ENCODE data around the gene LINC00305.

LINC00305 gene

DNA sequence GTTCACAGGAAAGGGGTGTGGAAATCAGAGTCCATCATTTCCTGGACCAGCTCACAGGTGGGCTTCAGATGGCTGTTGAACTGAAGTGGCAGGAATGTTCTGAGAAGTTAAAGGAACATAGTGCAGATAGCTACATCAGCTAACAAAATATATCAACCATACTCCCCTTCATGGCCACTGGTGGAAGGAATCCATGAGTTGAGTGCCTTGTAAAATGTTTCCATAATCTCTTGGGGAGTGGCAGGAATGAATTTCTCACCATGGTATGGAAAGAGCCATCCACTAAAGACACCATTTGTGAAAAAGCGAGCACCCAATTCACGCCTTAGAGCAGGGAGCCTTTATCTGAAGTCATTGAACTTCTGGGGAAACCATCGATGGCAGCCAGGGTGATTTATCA lies at the start of gene LINC00305:
TSS of gene LINC00305 (minus strand) at position 101 of the 400 bp plus-strand sequence.
- no peak for DNase-seq

DNA sequence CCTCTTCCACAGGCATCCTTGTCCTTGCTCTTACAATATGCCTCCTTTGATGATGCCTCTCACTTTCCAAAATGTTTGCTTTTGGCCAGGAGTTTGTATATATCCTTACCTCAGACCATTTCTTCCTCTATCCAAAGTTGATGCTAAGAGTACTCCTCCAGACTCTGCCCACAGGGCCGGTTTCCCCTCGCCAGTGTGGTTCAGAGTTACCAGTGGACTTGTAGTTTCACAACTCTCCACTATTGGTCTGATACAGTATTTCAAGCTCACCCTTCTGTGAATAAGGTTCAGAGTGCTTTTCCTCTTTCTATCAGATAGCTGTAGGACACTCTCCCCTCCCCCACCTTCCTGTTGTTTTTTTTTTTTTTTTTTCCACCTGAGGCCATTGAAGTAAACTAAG lies 42.2 kb upstream of the LINC00305 start:
- peak; percentile 8 for DNase-seq

DNA sequence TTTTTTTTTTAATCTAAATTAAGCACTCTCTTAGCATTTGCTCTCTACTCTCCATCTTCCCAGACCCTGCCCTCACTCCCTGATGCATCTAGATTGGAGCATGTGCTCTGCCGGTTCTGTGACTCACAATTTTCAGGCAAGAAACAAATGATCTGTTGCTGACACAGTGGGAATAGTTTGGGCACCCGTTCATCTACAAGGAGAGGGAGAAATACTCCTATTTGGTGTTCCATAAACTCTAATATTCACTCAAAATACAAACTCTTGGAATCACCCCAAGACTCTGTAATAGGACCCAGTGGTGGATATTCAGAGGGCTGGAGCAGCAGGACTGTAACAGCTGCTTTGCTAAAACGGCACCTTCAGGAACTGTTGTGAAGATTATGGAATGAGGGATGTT lies 37.1 kb upstream of the LINC00305 start:
- DNase-seq = no peak

DNA sequence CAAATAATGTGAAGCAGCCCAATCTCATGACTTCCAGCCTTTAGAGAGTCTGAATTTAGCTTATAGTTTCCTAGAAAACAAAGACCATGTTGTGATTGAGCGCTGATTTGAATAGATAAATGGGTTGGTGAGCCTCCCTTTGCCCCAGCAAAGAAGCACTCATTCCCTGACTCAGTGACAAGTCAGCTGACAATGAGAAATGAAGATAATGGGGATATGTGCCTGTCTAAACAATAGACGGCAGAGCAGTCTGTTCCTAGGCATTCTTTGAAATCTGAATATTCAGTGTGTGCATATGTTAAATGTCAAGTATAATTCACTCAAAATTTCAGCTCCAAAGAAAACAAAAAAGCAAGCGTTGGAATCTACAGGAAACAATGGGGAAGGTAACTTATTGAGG lies 34.8 kb upstream of the LINC00305 start:
- DNase-seq = no peak

DNA sequence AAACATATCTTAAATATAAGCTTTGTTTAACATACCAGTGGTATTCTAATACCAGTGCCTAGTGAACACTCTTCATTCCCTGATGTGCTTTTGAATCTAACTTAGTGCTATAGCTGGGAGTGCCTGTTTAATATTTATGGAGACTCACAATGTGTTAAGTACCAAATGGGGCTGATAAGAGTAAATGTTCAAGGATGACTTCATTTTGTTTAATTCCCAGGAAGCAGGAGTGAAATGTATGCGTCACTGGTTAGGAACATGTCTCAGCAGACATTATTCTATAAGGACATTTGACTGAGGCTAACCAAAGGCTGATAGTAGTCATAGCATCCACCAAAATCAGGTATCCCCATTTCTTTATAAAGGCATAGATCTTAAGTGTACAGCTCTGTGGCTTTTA lies 31.7 kb upstream of the LINC00305 start:
- DNase-seq = no peak

DNA sequence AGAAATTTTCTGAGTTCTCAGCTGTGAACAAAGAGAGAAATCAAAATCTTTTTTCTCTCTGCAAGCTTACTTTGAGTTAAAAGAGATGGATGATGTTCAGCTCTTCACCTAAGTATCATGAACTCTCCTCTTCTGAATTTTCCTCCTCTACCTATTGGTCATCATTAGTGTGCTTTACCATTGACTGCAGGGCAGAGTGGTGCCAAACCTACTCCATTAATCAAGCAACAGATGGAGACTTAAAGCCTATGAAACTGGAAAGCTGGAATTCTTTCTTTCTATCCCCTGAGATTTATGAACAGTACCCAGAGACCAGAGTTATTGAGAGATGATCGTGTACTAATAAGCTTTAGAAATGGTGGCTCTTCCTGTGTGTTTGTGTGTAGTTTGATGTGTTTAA lies 31.3 kb upstream of the LINC00305 start:
- DNase-seq = no peak

DNA sequence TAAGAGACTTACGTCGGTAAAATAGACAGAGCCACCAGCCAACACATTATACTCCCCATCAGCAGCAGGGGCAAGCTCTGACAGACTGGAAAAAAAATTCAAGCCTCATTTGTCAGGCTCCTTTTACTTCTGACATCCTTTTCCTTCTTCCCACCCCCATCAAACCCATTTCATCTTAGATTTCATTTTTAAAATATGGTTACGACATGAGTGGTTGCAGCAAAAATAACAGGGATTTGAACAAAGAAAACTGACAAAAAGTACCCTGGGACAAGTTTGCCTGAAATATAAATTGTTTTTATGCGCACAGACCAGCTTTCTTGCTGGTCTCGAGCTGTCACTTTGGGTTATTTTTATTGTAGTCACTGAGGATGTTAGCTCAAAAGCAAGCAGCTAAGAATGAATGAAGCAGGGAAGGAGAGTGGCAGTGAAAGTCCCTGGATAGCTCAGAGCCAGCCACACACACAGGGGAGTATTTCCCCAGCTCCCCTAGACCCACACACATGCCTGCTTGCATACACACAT lies 30.7 kb upstream of the LINC00305 start:
- DNase-seq = no peak

DNA sequence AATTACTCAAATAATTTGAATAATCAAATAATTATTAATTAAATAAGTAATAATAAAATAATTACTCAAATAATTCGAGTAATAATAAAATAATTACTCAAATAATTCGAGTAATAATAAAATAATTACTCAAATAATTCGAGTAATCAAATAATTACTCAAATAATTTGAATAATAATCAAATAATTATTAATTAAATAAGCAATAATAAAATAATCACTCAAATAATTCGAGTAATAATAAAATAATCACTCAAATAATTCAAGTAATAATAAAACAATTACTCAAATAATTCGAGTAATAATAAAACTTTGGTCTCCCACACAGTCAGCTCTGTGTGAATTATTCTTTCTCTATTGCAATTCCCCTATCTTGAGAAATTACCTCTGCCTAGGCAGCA lies 30.0 kb upstream of the LINC00305 start:
- DNase-seq = no peak

DNA sequence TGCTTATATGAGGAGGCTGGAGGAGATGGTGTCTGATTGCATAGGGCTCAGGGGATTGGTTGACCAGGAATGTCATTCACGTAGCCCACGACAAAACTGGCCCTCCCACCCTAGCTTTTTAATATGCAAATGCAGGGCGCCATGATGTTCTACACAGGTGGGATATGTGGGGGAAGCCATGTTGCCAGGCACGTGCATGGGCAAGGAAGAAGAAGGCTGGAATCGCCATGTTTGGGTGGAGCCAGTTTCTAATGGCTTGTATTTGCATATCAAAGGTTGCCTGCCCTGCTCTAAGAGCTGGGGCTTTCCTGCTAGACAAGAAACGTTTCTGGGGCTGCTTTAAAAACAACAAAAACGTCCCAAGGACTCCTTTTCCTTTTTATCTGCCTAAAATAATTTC lies 26.5 kb upstream of the LINC00305 start:
- no peak for DNase-seq

DNA sequence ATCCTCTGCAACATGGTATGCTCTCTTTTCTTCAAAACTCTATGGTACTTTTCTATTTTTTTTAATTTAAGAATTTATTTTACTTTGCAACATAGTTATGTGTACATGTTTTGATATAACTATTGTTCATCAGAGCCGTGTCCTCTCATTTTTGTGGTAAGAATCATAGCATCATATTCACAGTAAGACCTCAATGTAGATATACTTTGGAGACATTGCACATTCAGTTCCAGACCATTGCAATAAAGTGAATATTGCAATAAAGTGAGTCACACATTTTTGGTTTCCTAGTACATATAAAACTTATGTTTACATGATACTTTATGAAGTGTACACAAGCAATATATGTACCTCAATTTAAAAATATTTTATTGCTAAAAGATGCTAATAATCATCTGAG lies 22.7 kb upstream of the LINC00305 start:
- no peak for DNase-seq

DNA sequence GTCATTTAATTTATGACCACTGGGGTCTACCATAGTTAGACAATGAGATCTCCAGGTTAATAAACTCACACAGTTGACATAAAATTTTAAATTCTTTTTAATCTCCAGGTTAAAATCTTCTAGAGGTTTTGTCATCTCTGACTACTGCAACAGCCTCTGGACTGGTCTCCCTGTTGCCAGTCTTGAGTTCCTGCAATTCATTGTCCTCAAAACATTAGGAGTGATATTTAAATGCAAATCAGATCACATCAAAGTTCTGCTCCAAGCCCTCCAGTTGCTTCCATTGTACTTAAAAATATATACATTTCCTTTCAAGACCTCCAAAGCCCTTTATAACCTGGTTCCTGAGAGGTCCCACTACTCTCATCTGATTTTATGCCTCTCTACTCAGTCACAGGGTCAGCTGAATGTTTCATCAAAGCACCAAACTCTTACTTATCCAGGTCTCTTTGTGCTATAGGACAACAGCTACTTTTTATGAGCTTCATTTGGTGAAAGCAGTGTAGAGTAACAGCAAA lies 18.6 kb upstream of the LINC00305 start:
- DNase-seq = no peak

DNA sequence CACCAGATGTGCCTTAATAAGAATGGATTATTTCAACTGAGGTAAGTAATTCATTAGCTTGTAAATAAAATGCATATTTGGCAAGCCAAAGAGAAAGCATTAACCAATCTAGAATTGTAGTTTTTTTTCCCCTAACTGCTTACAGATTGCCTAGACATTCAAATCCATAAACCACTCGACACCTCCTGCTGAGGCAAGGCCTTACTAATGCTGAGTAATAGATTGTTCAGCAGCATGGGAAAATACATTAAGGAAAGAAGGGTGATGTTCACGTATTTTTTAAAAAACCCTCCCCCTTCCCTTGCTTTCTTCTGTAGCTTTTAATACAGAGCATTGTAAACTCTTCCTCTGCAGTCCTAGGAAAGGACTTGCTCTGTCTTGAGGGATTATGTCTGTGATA lies 17.0 kb upstream of the LINC00305 start:
- DNase-seq = no peak

DNA sequence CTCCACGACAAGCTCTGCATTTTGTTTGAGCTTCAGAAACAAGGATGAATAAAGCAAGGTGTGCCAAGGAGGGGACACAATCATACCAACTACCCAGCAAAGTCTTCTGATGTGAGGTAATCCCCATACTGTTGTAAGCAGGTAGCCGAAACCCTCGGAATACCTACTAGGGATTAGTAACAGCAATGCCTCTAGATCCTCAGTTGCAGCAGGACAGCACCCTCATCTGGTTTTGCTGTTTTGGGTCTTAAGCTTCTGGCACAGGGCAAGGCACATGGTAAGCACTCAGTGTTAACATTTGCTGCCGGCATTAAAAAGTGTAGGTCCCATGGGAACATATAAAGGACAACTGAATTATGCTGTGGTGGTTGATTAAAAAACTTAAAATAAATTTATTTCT lies 16.0 kb upstream of the LINC00305 start:
- DNase-seq = no peak

DNA sequence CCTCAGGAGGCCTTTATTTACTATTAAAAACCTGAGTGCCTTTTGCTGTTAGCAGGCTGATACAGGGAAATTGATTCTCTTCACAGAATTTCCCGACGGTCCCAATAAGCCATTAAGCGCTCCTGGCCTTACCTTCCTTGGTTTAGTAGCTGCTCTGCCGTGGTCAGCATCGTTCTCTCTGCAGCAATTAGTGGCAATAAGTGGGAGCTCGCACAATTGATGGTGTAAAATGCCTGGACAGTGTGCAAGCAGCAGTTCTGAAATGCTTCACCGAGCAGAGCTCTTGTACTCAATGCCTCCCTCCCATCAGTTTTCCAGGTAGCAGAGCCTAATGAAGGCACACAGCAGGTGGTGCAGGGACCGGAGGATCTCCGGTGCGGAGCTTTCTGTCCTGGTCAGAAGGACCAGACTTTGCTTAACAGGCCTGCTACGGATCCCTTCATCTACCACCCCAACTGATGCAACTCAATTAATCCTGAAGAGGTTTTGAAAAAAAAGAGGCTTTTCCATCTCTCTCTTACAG lies 1.1 kb upstream of the LINC00305 start:
- no peak for DNase-seq

DNA sequence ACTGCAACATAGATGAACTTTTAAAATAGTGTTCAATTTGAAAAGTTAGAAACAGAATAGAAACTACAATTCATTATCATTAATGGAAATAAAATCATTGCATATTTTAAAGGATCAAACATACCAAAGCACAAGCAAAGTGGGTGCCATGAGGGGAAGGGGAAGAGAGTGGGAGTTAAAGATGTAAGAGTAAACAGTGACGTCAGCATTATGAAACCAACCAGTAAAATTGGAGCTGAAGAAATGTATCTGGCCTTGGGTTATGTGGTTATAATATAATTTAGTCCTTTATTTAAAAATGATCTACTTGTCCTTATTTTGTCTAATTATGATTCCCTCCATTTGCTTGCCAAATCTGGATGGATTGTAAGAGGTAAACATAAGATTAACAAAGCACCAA lies 6.0 kb downstream of the LINC00305 start:
- no peak for DNase-seq

DNA sequence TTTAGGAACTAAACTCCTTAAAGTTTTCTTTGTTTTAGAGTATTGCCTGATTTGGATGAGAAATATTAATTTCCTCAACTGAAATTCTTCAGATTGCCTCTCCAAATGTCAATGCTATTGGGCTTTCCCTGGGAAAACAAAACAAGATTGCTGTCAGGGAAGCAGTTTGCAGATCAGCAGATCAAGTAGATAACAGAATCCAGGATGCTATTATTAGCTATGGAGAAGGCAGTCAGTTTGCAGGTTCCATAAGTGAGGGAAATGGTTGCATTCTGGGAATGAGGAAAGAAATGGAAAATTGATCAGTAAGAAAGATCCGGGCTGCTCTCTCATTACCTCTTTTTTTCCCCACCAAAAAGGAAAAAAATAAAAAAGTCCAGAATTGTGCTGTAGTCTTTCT lies 11.0 kb downstream of the LINC00305 start:
- DNase-seq = no peak

DNA sequence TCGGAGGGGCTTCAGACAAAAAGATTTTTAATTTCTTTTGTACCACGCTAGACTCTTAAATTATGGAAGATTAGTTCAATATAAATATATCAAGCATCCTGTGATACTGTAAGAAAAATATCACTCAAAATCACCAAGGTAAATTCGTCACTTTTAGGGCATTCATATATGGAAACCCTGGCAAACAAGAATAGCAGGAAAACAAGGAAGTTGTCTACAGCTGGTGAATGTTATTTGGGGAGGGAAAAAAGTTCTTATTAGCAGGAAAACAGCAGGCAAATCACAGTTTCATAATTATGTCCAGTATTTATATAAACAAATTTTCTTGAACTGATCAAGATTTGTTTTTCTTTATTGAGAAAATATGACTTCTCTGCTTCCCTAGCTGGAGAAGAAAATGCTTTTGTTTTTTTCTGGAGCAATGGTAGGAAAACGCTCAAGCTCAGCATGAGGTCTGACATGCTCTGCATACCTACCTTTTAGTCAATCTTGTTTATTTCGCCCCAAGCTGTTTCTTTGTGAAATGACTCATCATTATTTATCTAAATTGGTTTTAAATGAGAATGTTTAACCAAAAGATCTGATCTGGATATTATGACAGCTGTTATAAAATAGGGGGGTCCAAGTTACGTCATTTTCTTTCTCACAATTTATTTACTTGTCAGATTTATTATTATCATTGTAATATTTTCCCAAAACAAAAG lies 14.7 kb downstream of the LINC00305 start:
- DNase-seq = no peak

DNA sequence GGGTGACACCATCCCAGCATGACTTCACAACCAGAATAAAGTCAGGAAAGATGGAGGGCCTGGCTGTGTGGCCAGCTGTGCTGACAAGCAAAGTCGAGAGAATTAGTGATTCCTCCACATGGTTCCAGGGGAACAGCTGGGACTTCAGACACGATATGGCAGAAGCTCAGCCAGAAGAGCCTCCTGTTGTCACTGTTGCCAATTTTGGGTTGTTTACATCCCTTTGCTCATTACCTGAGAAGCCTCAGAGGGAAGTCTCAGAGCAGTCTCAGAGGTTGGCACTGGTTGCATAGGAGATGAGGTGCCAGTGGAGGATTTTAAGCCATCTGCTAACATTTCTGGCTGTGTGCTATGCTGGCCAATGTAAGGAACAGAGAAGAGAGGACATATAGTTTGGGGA lies 16.0 kb downstream of the LINC00305 start:
- DNase-seq = no peak

DNA sequence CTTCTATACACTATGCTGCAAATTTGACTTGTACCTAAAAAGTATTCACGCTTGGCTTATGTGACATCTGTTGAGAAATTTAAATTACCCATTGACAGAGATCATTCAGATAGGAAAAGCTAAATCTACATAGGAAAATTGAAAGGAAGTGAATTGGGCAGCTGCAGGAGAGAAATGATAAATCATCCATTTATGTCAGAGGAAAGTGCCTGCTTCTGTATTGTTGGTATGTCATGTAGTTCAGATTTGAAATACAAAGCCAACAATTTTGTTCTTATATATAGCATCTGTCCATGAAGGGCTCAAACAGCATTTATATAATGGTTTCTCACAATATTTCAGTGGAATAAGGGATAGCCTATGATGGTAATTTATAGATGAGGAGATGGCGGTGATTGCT lies 17.6 kb downstream of the LINC00305 start:
- no peak for DNase-seq

DNA sequence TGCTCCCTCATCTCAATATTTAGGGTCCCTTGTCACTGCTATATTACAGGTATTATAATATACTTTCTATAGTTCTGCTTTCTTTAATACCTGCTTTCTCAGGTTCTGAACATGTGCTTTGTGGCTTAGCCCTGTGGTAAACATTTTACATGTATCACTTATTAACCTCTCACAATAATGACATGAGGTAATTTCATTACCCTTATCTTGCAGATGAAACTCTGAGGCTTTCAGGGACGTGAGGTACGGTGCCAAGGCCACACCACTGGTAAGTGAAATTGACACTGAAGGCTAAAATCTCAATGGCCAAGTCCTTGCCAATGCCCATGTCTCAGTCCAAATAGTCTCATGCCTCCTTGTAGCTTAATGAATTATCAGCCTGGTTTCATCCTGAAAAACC lies 21.7 kb downstream of the LINC00305 start:
- no peak for DNase-seq

DNA sequence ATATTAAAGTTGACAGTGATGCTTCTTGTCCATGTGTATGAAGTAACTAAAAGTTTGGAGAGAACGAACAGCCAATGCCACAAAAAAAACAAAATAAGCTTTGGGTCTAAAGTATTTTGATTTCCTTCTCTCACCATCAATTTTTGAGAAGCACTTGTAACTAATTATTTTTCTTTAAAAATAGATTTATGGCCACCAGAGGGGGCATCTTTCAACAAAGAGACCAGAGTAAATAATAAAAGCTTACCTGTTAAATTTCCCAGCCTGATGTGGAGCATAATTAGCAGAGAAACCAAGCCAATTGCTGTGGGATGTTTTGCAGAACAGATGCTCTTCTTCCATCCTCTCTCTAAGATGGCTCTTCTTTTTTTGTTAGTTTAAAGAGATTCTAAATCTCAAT lies 29.0 kb downstream of the LINC00305 start:
- DNase-seq = peak; percentile 33

DNA sequence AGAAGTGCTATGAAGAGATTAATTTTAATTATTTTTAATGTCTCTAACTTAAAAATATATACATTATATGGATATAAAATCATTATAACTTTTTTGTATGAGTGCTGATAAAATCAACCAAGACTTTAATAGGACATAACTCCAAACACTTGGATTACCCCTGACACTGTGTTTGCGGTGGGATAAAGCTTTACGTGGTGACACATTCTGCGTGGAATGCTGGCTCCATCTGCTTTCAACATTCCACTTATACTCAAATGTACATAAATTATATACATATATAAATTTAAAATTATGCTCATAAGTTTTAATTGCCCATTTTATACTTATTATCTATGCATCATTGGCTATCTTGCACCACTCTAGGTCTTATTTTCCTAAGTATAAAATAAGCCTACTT lies 30.5 kb downstream of the LINC00305 start:
- DNase-seq = no peak

DNA sequence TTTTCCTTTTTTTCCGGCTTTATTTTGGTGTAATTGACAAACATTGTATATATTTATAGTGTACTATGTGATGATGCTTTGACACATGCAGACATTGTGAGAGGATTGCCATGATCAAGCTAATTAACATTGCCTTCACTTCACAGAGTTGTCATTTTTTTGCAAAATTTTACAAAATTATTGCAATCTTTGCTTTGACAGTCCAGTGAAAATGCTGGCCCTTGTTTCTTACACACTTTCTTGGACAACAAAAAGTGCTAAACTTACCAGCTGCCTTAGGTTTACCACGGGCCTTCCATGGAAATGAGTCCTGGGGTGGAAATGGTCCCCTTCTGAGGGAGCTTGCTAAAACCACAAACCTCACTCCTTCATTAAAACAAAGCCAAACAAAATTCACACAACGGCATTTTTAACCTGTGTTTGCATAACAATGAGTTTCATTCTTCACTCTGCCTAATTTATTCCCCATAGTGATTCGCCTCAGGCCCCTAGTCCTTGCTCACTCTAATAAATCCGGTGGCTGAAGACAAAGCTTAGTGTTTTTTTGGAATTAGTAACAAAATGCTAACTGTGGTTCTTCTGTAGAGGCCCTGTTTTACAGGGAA lies 32.2 kb downstream of the LINC00305 start:
- no peak for DNase-seq

DNA sequence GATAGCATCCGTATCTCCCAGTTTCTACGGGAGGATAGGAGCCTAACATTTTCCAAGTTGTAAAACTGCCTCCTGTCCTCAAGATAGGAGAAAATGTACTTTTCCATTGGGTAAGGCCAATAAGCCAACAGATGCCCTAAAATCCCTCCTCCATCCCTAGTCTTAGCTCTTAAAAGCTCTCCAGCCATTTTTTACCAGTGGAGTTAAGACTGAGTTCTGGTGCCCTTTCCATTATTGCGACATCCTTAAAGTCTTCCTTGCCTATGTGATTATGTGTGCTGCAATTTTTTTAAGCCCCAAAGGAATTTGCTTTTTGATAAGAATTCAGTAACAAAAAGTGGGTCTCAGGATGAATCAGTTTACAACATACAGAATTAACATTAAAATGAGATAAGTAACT lies 33.0 kb downstream of the LINC00305 start:
- DNase-seq = no peak

All from OCI-M1 (cell line).